ENCODE results near the gene ENOX2.
"Not testable (repeated sequence)": the region's sequence is repeated elsewhere in the genome, so short reads cannot be mapped to it uniquely, and the experiment has no call there.

Gene ENOX2

GRCh38 chrX:130791870-130792269 is 111.1 kb downstream of the ENOX2 start:
- H2BK15ac ChIP-seq (ENCODE audit: low read depth, poor library complexity, severe bottlenecking); H3K4me3 ChIP-seq (ENCODE audit: insufficient read depth in 1 of 2, low read depth in 1 of 2, low read length in 2 of 2); DNase-seq; H2BK5ac ChIP-seq (ENCODE audit: low read depth, low read length, poor library complexity, severe bottlenecking); H3K4ac ChIP-seq (ENCODE audit: low read depth in 1 of 2, low read length in 2 of 2); H3K27ac ChIP-seq (ENCODE audit: low read length, poor library complexity, severe bottlenecking); H4K91ac ChIP-seq (ENCODE audit: low read length); H3K9ac ChIP-seq (ENCODE audit: low read length); H2BK12ac ChIP-seq (ENCODE audit: low read length in 2 of 2); H2BK120ac ChIP-seq (ENCODE audit: low read depth, low read length); H2AFZ ChIP-seq (ENCODE audit: low read depth, low read length); H2AK5ac ChIP-seq (ENCODE audit: low read length, severe bottlenecking); H3K18ac ChIP-seq (ENCODE audit: low read depth in 1 of 2, low read length in 2 of 2); H3K79me1 ChIP-seq (replicated peaks; ENCODE audit: low read length, poor library complexity, severe bottlenecking); H3K14ac ChIP-seq (ENCODE audit: low read length in 2 of 2); H3K4me1 ChIP-seq (ENCODE audit: control insufficient read depth, insufficient read depth, low read depth, low read length); H3K36me3 ChIP-seq (ENCODE audit: control insufficient read depth in 1 of 2, insufficient read depth in 2 of 2, low read depth in 1 of 2, low read length in 2 of 2); H3K9me3 ChIP-seq (ENCODE audit: control insufficient read depth, low read length); H4K8ac ChIP-seq (ENCODE audit: low read length); H3K23ac ChIP-seq (ENCODE audit: low read length in 2 of 2); H3K4me2 ChIP-seq (ENCODE audit: low read length, poor library complexity, severe bottlenecking): not testable (repeated sequence)
- no CpG with 5 or more reads among the region's 2 CpGs for WGBS
- H3K27me3 ChIP-seq (ENCODE audit: control insufficient read depth in 1 of 2, insufficient read depth in 1 of 2, low read length in 2 of 2): peaks cover 0 to 11% of the 10 kb centered on the region in 2 experiments

- Histone ChIP-seq H3K4me3 (ENCODE audit: insufficient read depth in 1 of 2, low read depth in 1 of 2, low read length in 2 of 2) (no peak overlapping the region), H2BK5ac (ENCODE audit: low read depth, low read length, poor library complexity, severe bottlenecking) (no peak overlapping the region), H3K9me3 (ENCODE audit: control insufficient read depth, low read length) (no peaks in the 10 kb centered on the region), H2AFZ (ENCODE audit: low read depth, low read length) (no peak overlapping the region), H3K36me3 (ENCODE audit: control insufficient read depth in 1 of 2, insufficient read depth in 2 of 2, low read depth in 1 of 2, low read length in 2 of 2) (no peaks in the 10 kb centered on the region), H4K8ac (ENCODE audit: low read length) (no peak overlapping the region), H3K4me1 (ENCODE audit: control insufficient read depth, insufficient read depth, low read depth, low read length) (no peaks in the 10 kb centered on the region), H3K79me1 (replicated peaks; ENCODE audit: low read length, poor library complexity, severe bottlenecking) (no peaks in the 10 kb centered on the region), H2BK15ac (ENCODE audit: low read depth, poor library complexity, severe bottlenecking) (no peak overlapping the region), H2AK5ac (ENCODE audit: low read length, severe bottlenecking) (no peak overlapping the region), H3K27me3 (ENCODE audit: control insufficient read depth in 1 of 2, insufficient read depth in 1 of 2, low read length in 2 of 2) (peaks cover 0 to 10% of the 10 kb centered on the region in 2 experiments), H4K91ac (ENCODE audit: low read length) (no peak overlapping the region), H3K4me2 (ENCODE audit: low read length, poor library complexity, severe bottlenecking) (no peak overlapping the region), H2BK120ac (ENCODE audit: low read depth, low read length) (no peak overlapping the region), H3K9ac (ENCODE audit: low read length) (no peak overlapping the region), H3K18ac (ENCODE audit: low read depth in 1 of 2, low read length in 2 of 2) (no peak overlapping the region), H2BK12ac (ENCODE audit: low read length in 2 of 2) (no peak overlapping the region), H3K23ac (ENCODE audit: low read length in 2 of 2) (no peak overlapping the region), H3K14ac (ENCODE audit: low read length in 2 of 2) (no peak overlapping the region), H3K4ac (ENCODE audit: low read depth in 1 of 2, low read length in 2 of 2) (no peak overlapping the region), H3K27ac (ENCODE audit: low read length, poor library complexity, severe bottlenecking) (no peak overlapping the region)
- 100% methylated on average over 2 of the region's 2 CpGs for WGBS
- DNase-seq: no peak
Measured at GRCh38 chrX:130789793-130790192, 113.2 kb downstream of the ENOX2 start.

- H2BK5ac ChIP-seq (ENCODE audit: low read depth, low read length, poor library complexity, severe bottlenecking): no peak overlapping the region
- no peak overlapping the region for H2AK5ac ChIP-seq (ENCODE audit: low read length, severe bottlenecking)
- no peak for DNase-seq
- H3K23ac ChIP-seq (ENCODE audit: low read length in 2 of 2): no peak overlapping the region
- H3K18ac ChIP-seq (ENCODE audit: low read depth in 1 of 2, low read length in 2 of 2): no peak overlapping the region
- peaks cover 0 to 6% of the 10 kb centered on the region in 2 experiments for H3K27me3 ChIP-seq (ENCODE audit: control insufficient read depth in 1 of 2, insufficient read depth in 1 of 2, low read length in 2 of 2)
- H2AFZ ChIP-seq (ENCODE audit: low read depth, low read length): no peak overlapping the region
- WGBS: 88% methylated on average over 2 of the region's 4 CpGs
- no peak overlapping the region for H4K8ac ChIP-seq (ENCODE audit: low read length)
- H3K4me1 ChIP-seq (ENCODE audit: control insufficient read depth, insufficient read depth, low read depth, low read length): no peaks in the 10 kb centered on the region
- no peak overlapping the region for H3K4me3 ChIP-seq (ENCODE audit: insufficient read depth in 1 of 2, low read depth in 1 of 2, low read length in 2 of 2)
- H3K4ac ChIP-seq (ENCODE audit: low read depth in 1 of 2, low read length in 2 of 2): no peak overlapping the region
- no peak overlapping the region for H3K14ac ChIP-seq (ENCODE audit: low read length in 2 of 2)
- H3K36me3 ChIP-seq (ENCODE audit: control insufficient read depth in 1 of 2, insufficient read depth in 2 of 2, low read depth in 1 of 2, low read length in 2 of 2): no peaks in the 10 kb centered on the region
- H3K9ac ChIP-seq (ENCODE audit: low read length): no peak overlapping the region
- no peaks in the 10 kb centered on the region for H3K9me3 ChIP-seq (ENCODE audit: control insufficient read depth, low read length)
- H2BK15ac ChIP-seq (ENCODE audit: low read depth, poor library complexity, severe bottlenecking): no peak overlapping the region
- no peak overlapping the region for H4K91ac ChIP-seq (ENCODE audit: low read length)
- H3K27ac ChIP-seq (ENCODE audit: low read length, poor library complexity, severe bottlenecking): no peak overlapping the region
- H3K79me1 ChIP-seq (replicated peaks; ENCODE audit: low read length, poor library complexity, severe bottlenecking): no peaks in the 10 kb centered on the region
- H2BK12ac ChIP-seq (ENCODE audit: low read length in 2 of 2): no peak overlapping the region
- no peak overlapping the region for H2BK120ac ChIP-seq (ENCODE audit: low read depth, low read length)
- H3K4me2 ChIP-seq (ENCODE audit: low read length, poor library complexity, severe bottlenecking): no peak overlapping the region
Measured at GRCh38 chrX:130788786-130789581, 114.0 kb downstream of the ENOX2 start.

GRCh38 chrX:130786030-130786429 is 117.0 kb downstream of the ENOX2 start:
- Histone ChIP-seq H3K4me2 (ENCODE audit: low read length, poor library complexity, severe bottlenecking) (no peak overlapping the region), H3K14ac (ENCODE audit: low read length in 2 of 2) (no peak overlapping the region), H4K91ac (ENCODE audit: low read length) (no peak overlapping the region), H4K8ac (ENCODE audit: low read length) (no peak overlapping the region), H3K27me3 (ENCODE audit: control insufficient read depth in 1 of 2, insufficient read depth in 1 of 2, low read length in 2 of 2) (peaks cover 0 to 3% of the 10 kb centered on the region in 2 experiments), H3K18ac (ENCODE audit: low read depth in 1 of 2, low read length in 2 of 2) (no peak overlapping the region), H3K9me3 (ENCODE audit: control insufficient read depth, low read length) (no peaks in the 10 kb centered on the region), H2BK5ac (ENCODE audit: low read depth, low read length, poor library complexity, severe bottlenecking) (no peak overlapping the region), H3K23ac (ENCODE audit: low read length in 2 of 2) (no peak overlapping the region), H2BK120ac (ENCODE audit: low read depth, low read length) (no peak overlapping the region), H3K4me3 (ENCODE audit: insufficient read depth in 1 of 2, low read depth in 1 of 2, low read length in 2 of 2) (no peak overlapping the region), H2BK12ac (ENCODE audit: low read length in 2 of 2) (no peak overlapping the region), H3K9ac (ENCODE audit: low read length) (no peak overlapping the region), H2AK5ac (ENCODE audit: low read length, severe bottlenecking) (no peak overlapping the region), H3K79me1 (replicated peaks; ENCODE audit: low read length, poor library complexity, severe bottlenecking) (no peaks in the 10 kb centered on the region), H3K36me3 (ENCODE audit: control insufficient read depth in 1 of 2, insufficient read depth in 2 of 2, low read depth in 1 of 2, low read length in 2 of 2) (no peaks in the 10 kb centered on the region), H3K27ac (ENCODE audit: low read length, poor library complexity, severe bottlenecking) (no peak overlapping the region), H3K4me1 (ENCODE audit: control insufficient read depth, insufficient read depth, low read depth, low read length) (no peaks in the 10 kb centered on the region), H2BK15ac (ENCODE audit: low read depth, poor library complexity, severe bottlenecking) (no peak overlapping the region), H2AFZ (ENCODE audit: low read depth, low read length) (no peak overlapping the region), H3K4ac (ENCODE audit: low read depth in 1 of 2, low read length in 2 of 2) (no peak overlapping the region)
- no CpG with 5 or more reads among the region's 2 CpGs for WGBS
- DNase-seq: no peak

All from mesenchymal stem cell (in vitro differentiated cells and primary cell).